Right cardiac atrium (tissue), 5 donors: ENCODE results near the gene DDIT4. TPM values are rescaled to one million over a fixed set of nuclear protein-coding genes. Genes with fewer than 3 reads are reported as not detected.
"Not testable (repeated sequence)": the region's sequence is repeated elsewhere in the genome, so short reads cannot be mapped to it uniquely, and the experiment has no call there.

Experiments
- ATAC-seq, 2 donors: fragments of 200-7000 bp; cut with Tn5 transposase; one replicate each; pipeline versions ENCODE4 v1.8.0 to v1.9.1; 2020; ENCODE audit warnings: moderate library complexity in 2 of 2, mild to moderate bottlenecking in 1 of 2
- DNase-seq, 3 donors: peaks; one replicate each; pipeline ENCODE4 v3.0.0-alpha.2; 2020
- H3K27ac ChIP-seq: one replicate; pipeline ENCODE4 v1.5.1; 2013; ENCODE audit warnings: mild to moderate bottlenecking, low read length, control low read depth, moderate library complexity
- H3K27me3 ChIP-seq: one replicate; pipeline ENCODE4 v1.6.1; 2013; ENCODE audit not compliant: control insufficient read depth, insufficient read depth
- H3K4me1 ChIP-seq: one replicate; pipeline ENCODE4 v1.6.1; 2013; ENCODE audit warnings: low read length; ENCODE audit not compliant: control insufficient read depth, insufficient read depth
- H3K4me3 ChIP-seq: one replicate; pipeline ENCODE4 v1.5.1; 2013; ENCODE audit warnings: low read length, control low read depth
- H3K9me3 ChIP-seq: one replicate; pipeline ENCODE4 v1.6.1; 2013; ENCODE audit warnings: low read length; ENCODE audit not compliant: control insufficient read depth
- WGBS: extraction: QIAGEN DNeasy Blood & Tissue Kit; methylation state at CpG from one replicate; pipeline ENCODE4 v1.1.7; 2013; 5-methylcytosine and 5-hydroxymethylcytosine counted together
- intact Hi-C, 4 donors: fragments of 100-400 bp; cut with DNase I; formaldehyde crosslinking; loops; one replicate each; pipeline versions ENCODE4 v1.11.0 to v1.14.0; 2022 to 2023
- polyA plus RNA-seq: library from polyadenylated mRNA; stranded (reverse); fragments of 200-250 nt; gene quantifications from one replicate; pipeline ENCODE4 v1.2.3, GENCODE V29; 2013
- total RNA-seq, 4 donors: library from RNA; stranded (reverse); fragmentation: NEBNext Ultra II Directional; extraction: Animal tissue kit (Norgen Biotek cat#: 25700); gene quantifications; one replicate each; pipeline ENCODE4 v1.2.1, GENCODE V29; 2021
- donor health status: healthy with polysubstance abuse.
- donor health status: DM: no; HTN: yes; CAD: no.
- donor health status: DM: no; HTN: no; CAD: no.
- donor health status: DM: no; HTN: yes; CAD: no; lungs with severe emphysema.
- donor health status: DM: yes; HTN: yes; CAD: no.

The DDIT4 gene
- total and polyA plus RNA-seq, 5 donors = 33.0 to 113 (median 69.0) TPM

GRCh38 chr10:72297281-72297804 is 23.6 kb downstream of the DDIT4 start:
- no peaks in the 10 kb centered on the region for H3K9me3 ChIP-seq
- no peaks in the 10 kb centered on the region for H3K4me1 ChIP-seq
- intact Hi-C loops = no loop called here
- ATAC-seq = peak; percentile 81 to 85
- peak; percentile 94 to 96 (median 94) for DNase-seq
- 6% methylated on average over 30 of the region's 30 CpGs for WGBS
- no peaks in the 10 kb centered on the region for H3K27me3 ChIP-seq
- peak overlapping the region; percentile 94 for H3K27ac ChIP-seq
- H3K4me3 ChIP-seq = peak overlapping the region; percentile 51

- DNase-seq = peak; percentile 99 to 100 (median 99)
- Histone ChIP-seq H3K9me3 (no peaks in the 10 kb centered on the region), H3K27me3 (no peaks in the 10 kb centered on the region), H3K4me1 (no peaks in the 10 kb centered on the region), H3K4me3 (peak overlapping the region; percentile 51), H3K27ac (peak overlapping the region; percentile 94)
- 7% methylated on average over 55 of the region's 55 CpGs for WGBS
- peak; percentile 97 for ATAC-seq
- intact Hi-C loops = no loop called here
These were observed 24.3 kb downstream of the DDIT4 start for GRCh38 chr10:72297805-72298591.

GRCh38 chr10:72298592-72299519 is 25.1 kb downstream of the DDIT4 start:
- intact Hi-C loops = no loop called here
- WGBS = 85% methylated on average over 16 of the region's 16 CpGs
- H3K9me3 ChIP-seq = no peaks in the 10 kb centered on the region
- no peaks in the 10 kb centered on the region for H3K27me3 ChIP-seq
- ATAC-seq (no peak), DNase-seq (peak in 2 of 3 donors; percentile 63 to 71)
- H3K4me1 ChIP-seq = no peaks in the 10 kb centered on the region
- H3K27ac ChIP-seq = peak overlapping the region; percentile 31
- no peak overlapping the region for H3K4me3 ChIP-seq

- Histone ChIP-seq H3K4me1 (peaks cover 6% of the 10 kb centered on the region), H3K4me3 (no peak overlapping the region), H3K27me3 (no peaks in the 10 kb centered on the region), H3K9me3 (no peaks in the 10 kb centered on the region), H3K27ac (no peak overlapping the region)
- intact Hi-C loops = no loop called here
- no peak for ATAC-seq
- DNase-seq = peak in 2 of 3 donors; percentile 27 to 30
- WGBS = 83% methylated on average over 8 of the region's 8 CpGs
These were observed 29.9 kb downstream of the DDIT4 start for GRCh38 chr10:72303424-72304128.

- intact Hi-C loops = no loop called here
- Histone ChIP-seq H3K9me3 (no peaks in the 10 kb centered on the region), H3K27me3 (no peaks in the 10 kb centered on the region), H3K4me1 (peaks cover 28% of the 10 kb centered on the region), H3K27ac (peak overlapping the region; percentile 2), H3K4me3 (no peak overlapping the region)
- ATAC-seq = no peak
- DNase-seq = peak in 1 of 3 donors; percentile 33
- WGBS = 77% methylated on average over 5 of the region's 5 CpGs
These were observed 32.6 kb downstream of the DDIT4 start for GRCh38 chr10:72306215-72306760.

GRCh38 chr10:72307711-72308110 is 34.0 kb downstream of the DDIT4 start:
- intact Hi-C loops, ATAC-seq, H3K9me3 ChIP-seq, H3K27me3 ChIP-seq, H3K4me3 ChIP-seq, H3K27ac ChIP-seq: not testable (repeated sequence)
- H3K4me1 ChIP-seq = peaks cover 28% of the 10 kb centered on the region
- WGBS = 94% methylated on average over 7 of the region's 7 CpGs
- peak in 1 of 3 donors; percentile 9 for DNase-seq

GRCh38 chr10:72308320-72308987 is 34.7 kb downstream of the DDIT4 start:
- H3K4me3 ChIP-seq = no peak overlapping the region
- DNase-seq (peak; percentile 86 to 89 (median 86)), ATAC-seq (peak; percentile 75 to 82)
- H3K9me3 ChIP-seq = no peaks in the 10 kb centered on the region
- no peaks in the 10 kb centered on the region for H3K27me3 ChIP-seq
- peak overlapping the region; percentile 90 for H3K27ac ChIP-seq
- intact Hi-C loops = no loop called here
- H3K4me1 ChIP-seq = peaks cover 28% of the 10 kb centered on the region
- 49% methylated on average over 7 of the region's 7 CpGs for WGBS

GRCh38 chr10:72309290-72310240 is 35.8 kb downstream of the DDIT4 start:
- Histone ChIP-seq H3K4me3 (no peak overlapping the region), H3K4me1 (peaks cover 28% of the 10 kb centered on the region), H3K9me3 (no peaks in the 10 kb centered on the region), H3K27ac (peak overlapping the region; percentile 90), H3K27me3 (no peaks in the 10 kb centered on the region)
- ATAC-seq (peak; percentile 79 to 80), DNase-seq (peak; percentile 68 to 85 (median 82))
- WGBS = 40% methylated on average over 21 of the region's 21 CpGs
- intact Hi-C loops = no loop called here

GRCh38 chr10:72310241-72310633 is 36.5 kb downstream of the DDIT4 start:
- DNase-seq (peak in 2 of 3 donors; percentile 40 to 54), ATAC-seq (no peak)
- intact Hi-C loops = no loop called here
- peak overlapping the region; percentile 2 for H3K27ac ChIP-seq
- WGBS = 51% methylated on average over 11 of the region's 11 CpGs
- H3K9me3 ChIP-seq = no peaks in the 10 kb centered on the region
- H3K4me1 ChIP-seq = peaks cover 31% of the 10 kb centered on the region
- H3K4me3 ChIP-seq = no peak overlapping the region
- H3K27me3 ChIP-seq = no peaks in the 10 kb centered on the region
